GM15510 (cell line): ENCODE results near the gene GAPDHS.

ENCODE experiments used
- POLR2A ChIP-seq: IDR thresholded peaks from 3 replicates; pipeline ENCODE4 v1.6.1; 2011; ENCODE audit warnings: borderline replicate concordance; ENCODE audit not compliant: insufficient read length; ENCODE audit errors: extremely low read depth

Gene GAPDHS

GRCh38 chr19:35557539-35558399 lies 24.5 kb downstream of the GAPDHS start:
- TF ChIP-seq POLR2A, result no peak

DNA sequence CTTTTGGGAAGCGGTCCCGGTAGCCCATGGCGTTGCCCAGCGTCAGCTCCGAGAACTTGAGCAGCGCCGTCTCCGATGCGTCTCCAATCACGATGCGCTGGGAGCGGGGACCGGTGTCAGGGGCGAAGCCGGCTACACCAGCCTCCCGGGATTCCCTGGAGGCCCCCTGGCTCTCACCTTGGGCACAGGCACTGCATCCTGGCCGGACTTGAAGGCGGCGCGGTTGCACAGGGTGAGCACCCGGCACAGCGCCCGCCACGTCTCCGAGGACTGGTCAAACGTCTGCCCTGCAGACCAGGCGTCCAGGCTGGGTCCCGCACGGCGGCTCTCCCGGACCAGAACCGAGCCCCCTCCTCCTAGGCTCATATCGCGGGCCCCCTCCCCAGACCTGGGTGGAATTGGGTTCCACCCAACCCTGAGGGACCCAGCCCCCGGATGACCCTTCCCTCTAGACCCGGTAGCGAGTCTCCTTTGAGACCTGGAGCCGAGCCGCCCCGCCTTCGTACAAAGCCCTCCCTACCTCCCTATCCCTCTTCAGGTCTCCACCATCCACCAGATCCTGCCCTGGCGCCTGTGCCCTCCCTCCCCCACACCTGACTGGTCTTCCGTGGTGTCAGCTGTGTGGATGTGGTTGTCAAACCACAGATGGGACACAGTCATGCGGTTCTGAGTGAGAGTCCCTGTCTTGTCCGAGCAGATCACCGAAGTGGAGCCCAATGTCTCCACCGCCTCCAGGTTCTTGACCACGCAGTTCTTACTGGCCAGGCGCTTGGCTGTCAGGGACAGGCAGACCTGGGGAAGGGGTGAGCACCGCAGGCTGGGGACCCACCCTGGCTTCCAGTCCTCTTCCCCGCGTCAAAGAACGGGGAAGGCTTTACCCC lies 25.4 kb downstream of the GAPDHS start:
- TF ChIP-seq POLR2A, result no peak

GRCh38 chr19:35559281-35559659 lies 26.0 kb downstream of the GAPDHS start:
- TF ChIP-seq POLR2A, result no peak

DNA sequence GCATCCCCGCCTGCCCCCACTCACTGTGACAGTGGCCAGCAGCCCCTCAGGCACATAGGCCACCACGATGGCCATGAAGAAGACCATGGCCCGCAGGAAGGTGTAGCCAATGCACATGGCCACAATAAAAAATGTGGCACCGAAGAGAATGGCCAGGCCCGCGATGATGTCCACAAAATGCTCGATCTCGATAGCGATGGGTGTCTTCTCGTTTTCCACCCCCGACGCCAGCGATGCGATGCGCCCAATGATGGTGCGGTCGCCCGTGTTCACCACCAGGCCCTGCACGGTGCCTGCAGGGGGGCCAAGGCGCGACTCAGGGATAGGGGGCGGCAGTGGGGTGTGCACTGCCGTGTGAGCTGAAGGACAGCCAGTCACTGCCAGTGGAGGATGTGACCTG lies 26.5 kb downstream of the GAPDHS start:
- no peak for TF ChIP-seq POLR2A

- no peak for TF ChIP-seq POLR2A
These were observed 27.0 kb downstream of the GAPDHS start for GRCh38 chr19:35560271-35560670.

DNA sequence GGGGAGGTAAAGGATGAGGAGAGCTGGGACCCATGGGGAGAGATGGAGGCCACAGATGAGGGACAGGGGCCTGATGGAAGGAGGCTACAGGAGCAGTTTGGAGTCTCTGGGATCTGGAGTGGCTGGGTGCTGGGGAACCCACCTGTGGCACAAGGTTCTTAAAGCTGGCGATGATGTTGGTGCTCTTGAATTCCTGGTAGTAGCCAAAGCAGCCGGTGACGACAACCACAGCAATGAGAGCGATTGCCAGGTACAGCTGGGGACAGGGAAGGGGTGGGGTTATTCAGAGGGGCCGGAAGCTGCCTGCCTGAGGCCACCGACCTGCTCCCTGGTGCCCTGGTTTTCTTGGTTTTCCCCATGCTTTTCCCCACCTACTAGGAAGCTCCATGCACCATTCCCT lies 27.4 kb downstream of the GAPDHS start:
- TF ChIP-seq POLR2A, result no peak

DNA sequence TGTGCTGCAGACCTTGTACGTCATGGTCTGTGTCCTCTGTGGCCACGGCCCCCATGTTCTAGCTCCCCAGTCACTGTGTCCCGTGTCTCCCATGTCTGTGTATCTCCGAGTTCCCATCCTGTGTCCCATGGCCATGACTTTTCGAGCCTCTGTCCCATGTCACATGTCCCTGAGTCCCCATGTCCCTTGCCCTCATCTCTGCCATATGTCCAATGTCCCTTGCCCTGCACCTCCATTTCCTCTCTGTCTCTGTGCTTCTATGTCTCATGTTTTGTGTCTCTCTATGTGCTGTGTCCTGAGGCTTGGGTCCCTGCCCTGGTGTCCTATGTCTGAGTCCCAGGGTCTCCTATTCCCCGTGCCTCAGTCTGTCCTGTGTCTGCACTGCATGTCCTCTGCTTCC lies 28.2 kb downstream of the GAPDHS start:
- no peak for TF ChIP-seq POLR2A

DNA sequence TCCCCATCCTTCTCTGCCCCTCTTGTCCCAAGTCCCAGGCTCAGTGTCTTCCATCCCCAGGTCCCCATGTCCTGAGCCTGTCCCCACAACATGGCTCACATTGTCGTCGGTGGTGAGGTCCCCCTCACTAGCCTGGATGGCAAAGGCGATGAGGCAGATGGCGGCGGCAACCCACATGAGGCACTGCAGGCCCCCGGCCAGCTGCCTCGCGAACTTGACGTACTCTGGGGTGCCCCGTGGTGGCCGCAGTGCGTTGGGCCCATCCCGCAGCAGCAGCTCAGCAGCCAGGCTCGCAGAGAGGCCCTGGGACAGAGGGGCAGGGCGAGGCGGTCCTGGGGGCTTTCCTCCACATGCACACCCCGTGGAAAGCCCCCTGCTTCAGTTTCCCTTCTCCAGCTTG lies 29.1 kb downstream of the GAPDHS start:
- TF ChIP-seq POLR2A, result no peak

DNA sequence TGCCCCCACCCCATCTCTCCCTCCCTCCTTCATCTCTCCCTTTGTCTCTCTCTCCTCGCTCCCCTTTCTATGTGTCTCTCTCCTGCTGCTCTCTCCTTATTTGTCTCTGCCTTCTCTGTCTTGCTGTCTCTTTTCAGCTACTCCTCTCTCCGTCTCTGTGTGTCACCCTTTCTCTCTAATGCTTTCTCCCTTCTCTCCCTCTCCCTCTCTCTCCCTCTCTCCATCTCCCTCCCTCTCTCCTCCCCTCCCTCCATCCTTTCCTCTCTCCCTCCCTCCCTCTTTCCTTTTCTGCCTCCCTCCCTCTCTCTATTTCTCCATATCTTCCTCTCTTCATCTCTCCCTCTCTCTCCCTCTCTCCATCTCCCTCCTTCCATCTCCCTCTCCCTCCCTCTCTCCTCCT lies 29.5 kb downstream of the GAPDHS start:
- no peak for TF ChIP-seq POLR2A

- no peak for TF ChIP-seq POLR2A
These were observed 30.1 kb downstream of the GAPDHS start, which contains the start of gene ATP4A for GRCh38 chr19:35563207-35563829. ATP4A (minus strand) TSS chr19:35563658; CDS start chr19:35563629, 29 bp downstream.

- TF ChIP-seq POLR2A, result no peak
These were observed 32.0 kb downstream of the GAPDHS start for GRCh38 chr19:35565016-35565856.

DNA sequence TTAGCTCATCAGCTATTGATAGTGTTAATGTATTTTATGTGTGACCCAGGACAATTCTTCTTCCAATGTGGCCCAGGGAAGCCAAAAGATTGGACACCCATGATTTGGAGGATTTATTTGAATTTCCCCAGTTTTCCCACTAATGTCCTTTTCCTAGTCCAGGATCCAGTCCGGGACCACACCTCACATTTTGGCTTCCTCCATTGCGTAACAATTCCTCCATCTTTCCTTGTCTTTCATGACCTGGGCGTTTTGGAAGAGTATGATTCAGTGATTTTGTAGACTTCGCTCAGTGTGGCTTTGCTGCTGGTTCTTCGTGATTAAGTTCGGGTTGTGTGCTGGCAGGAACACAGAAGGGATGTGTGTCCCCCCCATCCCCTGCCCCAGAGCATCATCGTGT lies 33.5 kb downstream of the GAPDHS start:
- TF ChIP-seq POLR2A, result no peak

- no peak for TF ChIP-seq POLR2A
These were observed 36.1 kb downstream of the GAPDHS start for GRCh38 chr19:35569281-35569781.

GRCh38 chr19:35571406-35571965 lies 38.2 kb downstream of the GAPDHS start:
- no peak for TF ChIP-seq POLR2A
